Activated CD8-positive, alpha-beta memory T cell treated with anti-CD3 and anti-CD28 coated beads for 48 hours (primary cell): ENCODE data around the gene EGFL6.
"Not testable (repeated sequence)": the region's sequence is repeated elsewhere in the genome, so short reads cannot be mapped to it uniquely, and the experiment has no call there.

ENCODE experiments used
- DNase-seq, 3 experiments: peaks; one replicate each; pipeline ENCODE4 v3.0.0-alpha.2; 2020; ENCODE audit warnings: low read depth in 2 of 3, low spot score in 2 of 3

The EGFL6 gene

DNA sequence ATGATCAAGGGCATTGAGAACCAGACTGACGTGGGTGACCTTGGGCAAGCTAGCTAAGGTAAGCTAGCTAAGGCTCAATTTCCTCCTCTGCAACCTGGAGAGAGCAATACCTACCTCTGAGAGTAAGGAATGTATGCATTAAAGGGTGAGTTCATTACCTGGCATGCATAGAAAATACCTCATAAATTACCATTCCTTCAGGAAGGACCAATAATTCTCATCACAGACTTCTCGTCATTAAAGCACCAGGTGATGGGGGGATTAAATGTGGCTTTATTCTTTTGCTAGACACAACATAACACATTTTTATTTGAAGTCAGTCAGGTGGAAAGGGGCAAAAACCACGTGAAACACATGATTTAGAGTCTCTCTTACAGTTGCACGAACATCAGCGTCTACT is 21.5 kb downstream of the EGFL6 start:
- DNase-seq, result no peak

DNA sequence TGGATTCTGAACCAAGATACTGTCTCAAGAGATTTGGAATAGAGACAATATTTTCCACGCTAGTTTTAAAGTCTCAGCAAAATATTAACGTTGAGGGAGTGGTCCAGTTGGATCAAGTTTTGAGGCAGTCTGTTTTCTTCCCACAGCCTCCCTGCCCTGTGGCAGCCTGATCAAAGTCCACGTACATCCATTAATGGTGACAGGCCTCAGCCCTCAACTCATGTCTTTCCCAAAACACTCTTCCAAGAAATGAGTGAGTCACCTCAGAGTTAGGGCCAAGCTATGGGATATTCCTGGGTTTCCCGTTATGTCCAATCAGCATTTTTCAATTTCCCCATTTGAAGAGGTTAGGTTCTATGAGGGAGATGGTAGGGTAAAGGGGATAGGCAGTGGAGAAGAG is 28.5 kb downstream of the EGFL6 start:
- DNase-seq, result no peak

DNA sequence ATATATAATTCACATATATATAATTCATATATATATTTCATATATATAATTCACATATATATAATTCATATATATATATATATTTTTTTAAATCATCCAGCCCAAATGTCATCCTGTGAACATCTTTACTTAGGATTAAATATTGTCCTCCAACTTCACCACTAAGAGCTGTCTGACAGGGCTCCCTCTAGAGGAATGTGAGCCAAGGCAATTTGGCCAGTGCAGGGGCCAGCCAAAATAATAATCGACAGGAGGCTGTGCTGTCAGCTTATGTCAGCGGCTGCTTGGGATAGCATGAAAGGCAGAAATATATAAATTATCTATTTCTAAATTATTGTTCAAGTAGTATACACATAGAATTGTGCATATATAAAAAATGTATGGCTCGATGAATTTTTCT is 29.5 kb downstream of the EGFL6 start:
- no peak for DNase-seq

DNA sequence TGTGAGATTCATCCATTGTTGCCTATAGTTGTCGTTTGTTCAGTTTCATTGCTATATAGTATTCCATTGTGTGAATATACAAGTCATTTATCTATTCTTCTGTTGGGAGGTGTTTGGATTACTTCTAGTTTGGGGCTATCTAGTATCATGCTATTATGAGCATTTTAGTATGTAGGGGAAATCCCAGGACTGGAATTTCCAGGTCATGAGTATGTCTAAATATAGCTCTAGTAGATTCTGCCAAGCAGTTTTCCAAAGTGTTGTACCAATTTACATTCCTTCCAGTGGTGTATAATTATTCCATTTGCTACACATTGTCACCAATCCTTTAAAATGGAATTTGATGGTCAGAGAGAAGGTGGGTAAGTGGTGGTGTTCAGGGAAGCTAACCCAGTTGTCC is 30.1 kb downstream of the EGFL6 start:
- DNase-seq, result no peak

DNA sequence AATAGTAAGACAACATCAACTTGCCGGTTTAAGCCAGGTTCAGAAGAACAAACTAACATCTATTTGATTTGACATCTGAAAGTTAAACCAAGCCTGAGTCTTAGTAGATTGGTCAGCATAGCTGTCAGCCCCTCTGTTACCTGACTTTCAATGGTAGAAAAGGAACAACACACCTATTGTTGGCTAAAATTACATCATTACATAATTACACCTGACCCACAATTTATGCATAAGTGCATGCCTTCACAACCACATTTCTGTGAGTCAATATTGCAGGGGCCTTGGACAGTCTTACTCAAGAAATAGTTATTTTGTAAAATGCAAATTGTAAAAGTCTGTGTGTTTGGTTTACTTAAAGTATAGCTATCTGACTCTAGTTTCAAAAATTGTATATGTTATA is 36.2 kb downstream of the EGFL6 start:
- no peak for DNase-seq

DNA sequence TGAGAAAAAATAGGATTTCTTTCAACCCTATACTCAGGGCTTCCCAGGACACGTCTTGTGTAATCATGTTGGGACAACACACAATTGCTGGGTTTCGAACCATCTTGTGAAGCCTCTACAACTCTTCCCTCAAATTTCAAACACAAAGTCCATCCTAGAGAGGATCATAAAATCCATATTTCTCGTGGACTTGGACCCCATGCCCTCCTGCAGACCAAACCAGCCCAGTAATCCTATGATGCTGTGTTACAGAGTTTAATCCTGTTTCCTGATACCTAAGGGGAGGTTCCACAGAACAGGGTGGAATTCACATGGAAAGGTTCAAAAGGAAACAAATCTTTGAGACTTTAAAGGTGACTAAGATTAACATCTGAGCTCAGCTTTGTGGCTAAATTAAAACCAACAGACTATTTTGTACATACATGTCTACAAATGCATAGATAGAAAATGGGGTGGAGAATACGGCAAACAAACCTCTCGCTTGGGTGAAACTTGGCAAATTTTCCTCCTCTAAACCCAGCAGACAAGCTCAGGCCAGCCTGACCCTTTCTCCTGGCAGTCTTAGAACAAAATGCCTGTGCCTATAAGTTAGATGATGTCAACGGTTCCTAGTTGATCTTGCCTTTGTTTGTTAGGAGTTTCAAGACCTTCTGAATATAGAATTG is 38.1 kb downstream of the EGFL6 start:
- DNase-seq, result no peak

DNA sequence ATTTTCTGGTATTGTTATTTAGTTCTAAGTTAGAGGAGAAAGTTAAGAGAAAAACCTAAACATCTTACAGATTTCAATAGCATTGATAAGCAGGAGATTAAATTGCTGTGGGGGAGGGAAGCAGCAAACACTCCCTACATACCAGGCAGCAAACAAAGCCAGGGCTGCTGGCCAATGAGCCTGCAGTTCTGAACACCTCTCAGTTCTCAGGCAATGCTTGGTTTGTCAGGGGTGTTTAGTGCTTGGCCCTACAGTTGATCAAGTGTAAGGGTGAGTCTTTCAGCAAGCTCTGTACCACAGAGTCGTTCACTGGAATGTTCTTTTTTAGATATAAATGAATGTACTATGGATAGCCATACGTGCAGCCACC is 38.6 kb downstream of the EGFL6 start:
- no peak for DNase-seq

DNA sequence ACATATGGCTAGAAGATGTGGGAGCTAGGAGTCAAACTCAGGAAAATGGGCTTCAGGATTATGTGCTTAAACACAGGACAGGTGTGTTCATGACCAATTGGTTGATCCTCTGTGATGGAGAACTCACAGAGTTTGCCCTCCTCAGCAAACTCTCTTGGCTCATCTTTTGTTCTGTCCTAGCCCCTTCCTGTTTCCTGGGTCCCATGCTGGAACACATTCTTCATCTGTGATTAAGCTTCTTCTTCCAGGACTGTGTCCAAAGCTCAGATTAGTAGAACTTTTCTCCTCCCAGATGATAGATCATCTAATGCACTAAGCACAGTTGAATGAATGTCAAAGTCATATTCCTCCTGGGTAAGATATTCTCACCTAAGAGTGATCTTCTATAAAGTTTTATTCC is 44.8 kb downstream of the EGFL6 start:
- DNase-seq, result no peak

DNA sequence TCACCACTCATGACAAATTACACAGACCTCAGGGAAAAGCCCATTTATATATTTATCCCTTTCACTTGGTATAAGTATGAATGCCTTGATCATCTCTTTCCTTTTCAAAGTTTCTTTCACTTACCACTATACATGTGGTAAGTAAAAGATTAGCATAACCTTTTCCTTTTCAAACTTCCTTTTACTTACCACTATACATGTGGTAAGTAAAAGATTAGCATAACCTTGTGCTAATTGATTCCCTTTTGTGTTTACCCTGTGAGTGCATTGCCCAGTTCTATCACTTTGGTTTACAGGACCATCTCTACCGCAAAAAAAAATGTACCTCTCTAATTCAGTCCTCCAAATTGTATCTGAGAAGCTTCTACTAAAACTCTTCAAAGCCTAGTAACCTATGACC is 50.8 kb downstream of the EGFL6 start:
- no peak for DNase-seq

DNA sequence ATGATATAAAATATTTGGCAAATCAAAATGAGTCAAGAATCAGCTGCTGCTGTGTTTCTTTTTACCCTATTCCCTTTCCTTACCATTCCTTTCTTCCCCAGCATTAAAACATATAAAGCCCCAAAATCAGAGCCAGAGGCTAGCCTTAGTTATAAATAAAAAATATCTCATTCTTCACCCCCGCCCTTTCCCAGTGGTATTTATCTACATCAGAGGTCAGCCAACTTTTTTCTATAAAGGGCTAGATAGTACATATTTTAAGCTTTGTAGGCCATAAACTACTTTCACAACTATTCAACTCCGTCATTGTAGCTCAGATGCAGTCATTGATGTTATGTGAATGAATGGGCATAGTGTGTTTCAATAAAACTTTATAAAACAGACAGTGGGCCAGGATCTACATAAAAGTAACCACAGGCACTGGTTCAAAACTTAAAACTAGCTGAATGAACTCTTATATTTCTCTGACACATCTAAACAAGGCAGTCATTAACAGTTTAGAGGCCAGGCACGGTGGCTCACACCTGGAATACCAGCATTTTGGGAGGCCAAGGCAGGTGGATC is 53.1 kb downstream of the EGFL6 start:
- no peak for DNase-seq

DNA sequence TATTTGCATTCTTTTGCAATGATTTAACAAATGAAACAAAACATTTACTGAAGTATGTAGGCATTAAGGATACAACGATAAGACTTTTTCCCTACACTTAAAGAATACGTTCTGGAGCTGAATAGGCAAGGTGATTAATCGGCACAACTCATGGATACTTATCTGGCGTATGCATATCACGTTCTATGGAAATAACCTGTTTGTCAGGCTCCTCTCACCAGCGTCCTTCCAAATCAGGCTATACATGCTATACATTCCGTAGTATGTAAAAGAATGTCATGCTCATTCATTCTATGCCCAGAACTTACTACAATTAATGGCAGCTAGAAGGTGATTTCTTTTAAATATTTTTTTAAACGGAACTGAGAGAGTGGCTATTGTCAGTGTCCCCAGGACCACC is 57.9 kb downstream of the EGFL6 start:
- no peak for DNase-seq

DNA sequence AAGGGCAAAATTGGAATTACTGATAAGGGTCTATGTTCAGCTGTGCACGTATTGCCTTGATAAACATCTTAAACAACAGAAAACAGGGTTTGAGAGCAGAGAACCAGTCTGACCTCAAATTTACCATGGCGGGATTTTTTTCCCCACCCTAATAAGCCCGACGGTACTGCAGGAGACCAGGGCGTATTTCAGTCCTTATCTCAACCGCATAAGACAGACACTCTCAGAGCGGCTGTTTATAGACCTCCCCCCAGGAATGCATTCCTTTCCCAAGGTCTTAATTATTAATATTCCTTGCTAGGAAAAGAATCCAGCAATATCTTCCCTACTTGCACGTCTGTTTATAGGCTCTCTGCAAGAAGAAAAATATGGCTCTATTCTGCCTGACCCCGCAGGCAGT is 67.8 kb downstream of the EGFL6 start:
- not testable (repeated sequence) for DNase-seq

DNA sequence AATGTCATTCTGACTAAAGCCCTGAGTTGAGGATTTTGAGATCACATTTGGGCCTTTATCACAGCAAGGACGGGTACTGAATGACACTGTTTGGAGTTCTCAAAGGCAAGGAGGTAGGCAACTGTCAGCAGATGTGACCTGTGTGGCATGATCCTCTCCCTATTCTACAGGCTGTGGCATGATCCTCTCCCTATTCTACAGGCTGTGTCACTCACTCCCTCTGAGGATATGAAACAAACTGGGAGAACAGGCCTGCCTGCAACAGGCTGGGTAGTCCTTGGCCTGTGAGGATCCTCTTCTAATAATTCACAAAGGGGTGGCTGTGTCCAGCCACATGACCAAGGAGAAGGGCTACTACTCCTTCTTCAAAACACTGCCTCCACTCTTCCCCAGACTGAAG is 68.6 kb downstream of the EGFL6 start:
- no peak for DNase-seq

DNA sequence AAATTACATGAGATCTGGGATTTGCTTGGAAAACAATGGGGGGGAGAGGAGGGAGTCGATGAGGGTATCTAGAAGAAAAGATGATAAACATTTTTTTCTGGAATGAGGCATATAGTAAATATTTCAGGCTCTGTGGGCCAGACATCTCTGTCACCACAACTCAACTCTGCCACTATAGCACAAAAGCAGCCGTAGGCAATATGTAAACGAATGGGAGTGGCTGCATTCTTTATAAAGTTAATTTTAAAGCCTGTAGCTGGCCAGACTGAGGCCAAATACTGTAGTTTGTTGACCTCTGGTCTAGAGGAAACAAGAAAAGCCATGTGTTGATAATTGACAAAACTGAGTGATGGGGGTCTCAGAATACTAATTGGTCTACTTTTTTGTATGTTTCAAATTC is 69.4 kb downstream of the EGFL6 start:
- DNase-seq, result no peak

DNA sequence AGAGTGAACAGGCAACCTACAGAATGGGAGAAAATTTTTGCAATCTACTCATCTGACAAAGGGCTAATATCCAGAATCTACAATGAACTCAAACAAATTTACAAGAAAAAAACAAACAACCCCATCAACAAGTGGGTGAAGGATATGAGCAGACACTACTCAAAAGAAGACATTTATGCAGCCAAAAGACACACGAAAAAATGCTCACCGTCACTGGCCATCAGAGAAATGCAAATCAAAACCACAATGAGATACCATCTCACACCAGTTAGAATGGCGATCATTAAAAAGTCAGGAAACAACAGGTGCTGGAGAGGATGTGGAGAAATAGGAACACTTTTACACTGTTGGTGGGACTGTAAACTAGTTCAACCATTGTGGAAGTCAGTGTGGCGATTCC is 72.3 kb downstream of the EGFL6 start:
- DNase-seq, result not testable (repeated sequence)

DNA sequence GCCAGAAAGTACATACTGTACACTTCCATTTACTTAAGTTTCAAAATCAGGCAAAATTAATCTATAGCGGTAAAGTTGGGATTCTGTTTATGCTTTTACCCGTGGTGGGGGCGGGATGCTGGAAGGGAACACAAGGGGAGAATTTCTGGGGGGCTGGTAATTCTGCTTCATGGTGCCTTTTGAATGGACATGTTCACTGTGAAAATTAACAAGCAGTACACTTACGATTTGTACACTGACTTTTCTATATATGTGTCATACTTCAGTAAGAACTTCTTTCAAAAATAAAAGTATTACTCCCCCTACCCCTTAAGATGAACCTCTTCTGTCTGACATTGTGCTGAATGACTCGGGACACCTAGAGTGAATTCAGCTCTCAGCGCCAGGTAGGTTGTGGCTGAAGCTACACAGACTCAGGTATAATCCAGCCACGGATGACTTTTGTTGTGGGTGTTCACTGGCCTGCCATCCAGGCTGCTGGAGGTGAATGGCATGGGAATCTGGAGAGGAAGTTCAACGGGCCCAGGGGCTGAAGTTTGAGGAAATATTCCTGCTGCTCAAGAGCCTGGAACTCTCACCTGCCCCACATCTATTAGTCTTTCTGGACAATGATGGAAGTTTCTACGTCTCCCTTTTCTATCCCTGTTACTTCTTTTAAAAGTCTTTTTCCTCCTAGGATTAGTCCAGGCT is 76.2 kb downstream of the EGFL6 start:
- DNase-seq, result no peak

DNA sequence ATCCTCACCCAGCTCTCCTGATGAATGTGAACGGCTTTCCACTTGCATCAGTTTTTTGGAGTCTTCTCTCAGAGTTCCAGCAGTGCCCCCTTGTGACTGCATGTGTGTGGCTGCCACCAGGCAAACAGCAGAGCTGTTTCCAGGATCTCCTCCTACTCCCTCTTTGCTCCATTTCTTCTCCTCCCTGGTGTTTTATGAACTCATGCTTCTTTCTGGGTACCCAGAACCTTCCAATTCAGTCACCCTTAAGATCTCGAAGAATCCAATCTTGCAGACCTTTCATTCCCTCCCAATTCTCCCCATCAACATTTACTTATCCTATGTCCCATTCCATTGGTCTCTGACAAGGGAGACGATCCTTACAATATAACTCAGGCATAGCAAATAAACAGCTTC is 76.8 kb downstream of the EGFL6 start:
- no peak for DNase-seq

DNA sequence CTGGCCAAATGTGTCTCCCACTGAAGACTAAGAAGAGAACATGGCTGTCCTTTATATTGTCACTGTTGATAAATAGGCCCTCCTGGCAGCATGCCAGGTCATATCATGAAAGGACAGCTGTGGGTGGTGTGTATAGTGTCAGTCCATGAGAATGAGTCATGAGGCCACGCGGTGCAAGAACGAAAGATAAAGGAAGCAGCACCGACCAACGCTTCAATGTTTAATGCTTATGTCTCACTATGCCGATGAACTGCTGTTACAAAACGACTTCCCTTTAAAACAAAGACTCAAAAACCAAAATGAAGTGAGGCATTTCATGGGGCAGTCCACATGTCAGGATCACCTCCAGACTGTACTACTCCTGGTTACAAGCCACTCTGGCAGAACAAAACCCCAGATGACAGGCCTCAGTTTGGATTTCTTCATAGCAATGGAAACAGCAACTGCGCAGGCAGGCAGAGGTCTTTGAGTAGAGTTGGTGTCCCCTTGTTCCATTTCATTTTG is 78.4 kb downstream of the EGFL6 start:
- peak in 1 of 3 experiments; percentile 12 for DNase-seq

DNA sequence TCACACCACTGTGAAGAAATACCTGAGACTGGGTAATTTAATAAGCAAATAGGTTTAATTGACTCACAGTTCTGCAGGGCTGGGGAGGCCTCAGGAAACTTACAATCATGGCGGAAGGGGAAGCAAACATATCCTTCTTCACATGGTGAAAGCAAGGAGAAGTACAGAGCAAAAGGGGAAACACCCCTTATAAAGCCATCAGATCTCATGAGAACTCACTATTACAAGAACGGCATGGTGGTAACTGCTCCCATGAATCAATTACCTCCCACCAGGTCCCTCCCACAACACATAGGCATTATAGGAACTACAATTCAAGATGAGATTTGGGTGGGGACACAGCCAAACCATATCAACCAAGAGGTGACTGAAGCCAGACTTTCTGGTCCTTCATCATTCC is 78.9 kb downstream of the EGFL6 start:
- DNase-seq, result not testable (repeated sequence)

DNA sequence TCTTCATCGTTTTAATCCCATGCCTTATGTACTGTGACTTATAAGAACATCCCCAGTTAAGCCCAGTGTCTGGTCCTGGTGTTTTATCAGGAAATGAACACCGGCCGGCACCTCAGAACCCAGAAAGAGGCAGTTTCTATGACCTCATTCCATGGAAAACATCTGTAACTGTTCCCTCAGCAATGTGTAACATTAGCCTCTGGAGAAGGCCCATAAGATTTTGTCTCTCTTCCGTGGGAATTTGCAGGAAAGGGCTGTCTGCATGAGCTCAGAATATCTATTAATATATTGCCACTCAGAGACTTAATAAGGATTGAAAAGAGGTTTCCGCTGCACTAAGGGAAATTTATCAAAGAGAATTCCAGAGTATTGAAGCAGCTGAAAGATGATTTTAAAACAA is 80.4 kb downstream of the EGFL6 start:
- no peak for DNase-seq

DNA sequence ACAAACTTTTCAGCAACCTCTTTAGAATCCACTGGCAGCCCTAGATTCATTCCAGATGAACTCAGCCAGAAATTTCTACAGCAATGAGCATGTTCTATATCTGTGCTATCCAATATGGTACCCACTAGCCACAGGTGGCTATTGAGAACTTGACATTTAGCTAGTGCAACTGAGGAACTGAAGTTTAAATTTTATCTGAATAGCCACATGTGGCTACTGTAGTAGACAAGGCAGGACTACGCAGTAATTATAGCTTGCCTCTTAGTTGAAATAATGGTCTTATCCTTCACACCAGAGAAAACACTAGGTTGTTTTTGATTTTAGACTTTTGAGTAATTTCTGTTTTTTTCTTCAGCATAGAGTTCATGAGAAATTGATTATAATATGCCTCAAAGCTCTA is 80.9 kb downstream of the EGFL6 start:
- no peak for DNase-seq

DNA sequence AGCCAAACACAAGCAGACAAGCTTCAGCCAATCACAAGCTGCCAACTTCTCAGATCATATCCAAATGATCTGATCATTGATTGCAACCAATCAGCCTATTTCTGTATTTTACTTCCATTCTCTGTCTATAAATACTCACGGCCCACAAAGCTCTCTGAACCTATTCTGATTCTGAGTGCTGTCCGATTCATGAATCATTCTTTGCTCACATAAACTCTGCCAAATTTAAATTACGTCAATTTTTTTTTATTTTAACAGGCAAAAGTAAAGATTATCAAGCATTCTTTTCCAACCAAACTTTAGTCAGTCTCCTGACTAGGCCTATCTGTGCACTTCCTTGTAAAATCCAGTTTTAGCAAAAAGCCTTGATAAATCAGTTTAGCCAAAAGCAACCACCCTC is 81.7 kb downstream of the EGFL6 start:
- no peak for DNase-seq
